ENCODE measurements around the gene CLEC1B.

GRCh38 chr12:10042167-10042566 lies 43.2 kb upstream of the CLEC1B start:
- TF ChIP-seq CTCF (conservative IDR thresholded peaks at IDR 0.05; ENCODE audit: low read depth, low read length) (no peak), MAFK (IDR thresholded peaks at IDR 0.05; ENCODE audit: low read depth, low read length) (no peak), MXI1 (IDR thresholded peaks at IDR 0.05; ENCODE audit: borderline replicate concordance, low read depth, low read length) (no peak), POLR2A (IDR thresholded peaks at IDR 0.05; ENCODE audit: low read depth, low read length) (no peak), ELK1 (IDR thresholded peaks at IDR 0.05; ENCODE audit: borderline replicate concordance, low read depth, low read length) (no peak), BHLHE40 (IDR thresholded peaks at IDR 0.05; ENCODE audit: low read depth, low read length) (no peak), RCOR1 (IDR thresholded peaks at IDR 0.05; ENCODE audit: insufficient replicate concordance, low read length) (no peak), CEBPB (IDR thresholded peaks at IDR 0.05; ENCODE audit: low read depth, low read length) (no peak)
